Stomach (tissue), 9 donors: Measurements from ENCODE around the gene ARHGAP26. TPM values are rescaled to one million over a fixed set of nuclear protein-coding genes. Genes with fewer than 3 reads are reported as not detected.

Experiments
- DNase-seq, 2 donors: peaks; one replicate each; pipeline versions ENCODE4 v3.0.0 to v3.0.0-alpha.2; 2013 to 2019
- H3K27ac ChIP-seq, 5 donors: fragments of 200-600 bp in 4 of 5; sonication (generic) in 4 of 5; one replicate each; pipeline ENCODE4 v1.5.1; 2013 to 2019; ENCODE audit warnings: mild to moderate bottlenecking in 1 of 5, moderate library complexity in 1 of 5
- H3K27me3 ChIP-seq, 3 donors: fragments of 200-600 bp; sonication (generic); one replicate each; pipeline ENCODE4 v1.5.1; 2017 to 2019; ENCODE audit warnings: mixed run types in 1 of 3
- H3K36me3 ChIP-seq, 4 donors: fragments of 200-600 bp; sonication (generic); 1 replicate in 3 of 4; 2 replicates in 1 of 4; pipeline ENCODE4 v1.5.1; 2016 to 2019
- H3K4me1 ChIP-seq, 4 donors: fragments of 200-600 bp; sonication (generic); one replicate each; pipeline ENCODE4 v1.5.1; 2016 to 2019
- H3K4me3 ChIP-seq, 4 donors: fragments of 200-600 bp; sonication (generic) in 3 of 4; one replicate each; pipeline ENCODE4 v1.5.1; 2016 to 2019; ENCODE audit warnings: mild to moderate bottlenecking in 1 of 4
- H3K9me3 ChIP-seq, 4 donors: fragments of 200-600 bp; sonication (generic); one replicate each; pipeline ENCODE4 v1.5.1; 2016 to 2019
- EP300 ChIP-seq: sonication (generic); formaldehyde crosslinking; IDR thresholded peaks from one replicate; pipeline ENCODE4 v1.6.1; 2017; ENCODE audit warnings: antibody characterized with exemption
- POLR2A ChIP-seq, 4 donors: fragments of 450-650 bp; IDR thresholded peaks; one replicate each; pipeline ENCODE4 v1.6.1; 2016; ENCODE audit warnings: antibody characterized with exemption in 4 of 4, control low read depth in 2 of 4, mild to moderate bottlenecking in 1 of 4, moderate library complexity in 1 of 4
- POLR2AphosphoS5 ChIP-seq, 3 donors: sonication (generic); formaldehyde crosslinking; IDR thresholded peaks; one replicate each; pipeline ENCODE4 v1.6.1; 2016; ENCODE audit warnings: antibody characterized with exemption in 3 of 3
- WGBS, 5 donors: extraction: QIAGEN DNeasy Blood & Tissue Kit in 3 of 5; methylation state at CpG; one replicate each; pipeline versions ENCODE4 v1.1.5 to v1.1.7; 2013 to 2018; 5-methylcytosine and 5-hydroxymethylcytosine counted together
- intact Hi-C: fragments of 100-400 bp; cut with DNase I; formaldehyde crosslinking; loops from one replicate; pipeline ENCODE4 v1.15.1; 2023; ENCODE audit warnings: low total_unique reads
- polyA plus RNA-seq, 3 donors: library from polyadenylated mRNA; stranded (reverse); fragments of 200-250 nt; gene quantifications; one replicate each; pipeline ENCODE4 v1.2.3, GENCODE V29; 2013
- total RNA-seq, 5 donors: library from RNA; depleted of rRNA; stranded (reverse); fragments of >200 nt; gene quantifications; one replicate each; pipeline versions ENCODE4 v1.1.0 to v1.2.3, GENCODE V29; 2014 to 2016
- TF ChIP-seq, protein P1 (sequence below), 7 experiments: fragments of 450-650 bp in 4 of 7; fragments of 200-600 bp in 3 of 7; sonication (generic) in 3 of 7; IDR thresholded peaks; one replicate each; pipeline ENCODE4 v1.5.1; 2016 to 2019; ENCODE audit warnings: antibody characterized with exemption in 7 of 7, control low read depth in 2 of 7, mild to moderate bottlenecking in 1 of 7
- donor health status: healthy with polysubstance abuse.
- donor health status: Bipolar disorder and iron deficiency.
- donor health status: healthy.

The ARHGAP26 gene
- total and polyA plus RNA-seq, 8 donors = 4.0 to 115 (median 34.1) TPM

DNA sequence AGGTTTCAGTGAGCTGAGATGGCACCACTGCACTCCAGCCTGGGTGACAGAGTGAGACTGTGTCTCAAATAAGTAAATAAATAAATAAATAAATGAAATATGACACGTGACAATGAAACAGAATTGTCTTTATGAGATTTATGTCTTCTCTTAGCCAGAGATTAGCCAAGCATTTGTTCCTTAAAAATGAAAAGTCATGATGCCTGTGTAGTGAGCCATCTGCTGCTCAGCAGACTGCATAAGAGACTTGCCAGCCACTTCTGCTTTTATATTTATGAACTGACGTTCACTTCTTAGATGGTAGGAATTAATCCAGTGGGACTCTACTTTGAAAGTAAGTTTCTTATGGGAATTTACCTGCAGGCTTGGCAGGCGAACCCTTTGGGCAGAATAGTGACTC is 405.9 kb downstream of the ARHGAP26 start:
- no peak overlapping the region for H3K27ac ChIP-seq
- H3K27me3 ChIP-seq = no peaks in the 10 kb centered on the region
- TF ChIP-seq EP300 = no peak
- TF ChIP-seq POLR2AphosphoS5 (IDR thresholded peaks at IDR 0.05) = no peak
- TF ChIP-seq POLR2A (IDR thresholded peaks at IDR 0.05) = no peak
- TF ChIP-seq, protein P1, sequence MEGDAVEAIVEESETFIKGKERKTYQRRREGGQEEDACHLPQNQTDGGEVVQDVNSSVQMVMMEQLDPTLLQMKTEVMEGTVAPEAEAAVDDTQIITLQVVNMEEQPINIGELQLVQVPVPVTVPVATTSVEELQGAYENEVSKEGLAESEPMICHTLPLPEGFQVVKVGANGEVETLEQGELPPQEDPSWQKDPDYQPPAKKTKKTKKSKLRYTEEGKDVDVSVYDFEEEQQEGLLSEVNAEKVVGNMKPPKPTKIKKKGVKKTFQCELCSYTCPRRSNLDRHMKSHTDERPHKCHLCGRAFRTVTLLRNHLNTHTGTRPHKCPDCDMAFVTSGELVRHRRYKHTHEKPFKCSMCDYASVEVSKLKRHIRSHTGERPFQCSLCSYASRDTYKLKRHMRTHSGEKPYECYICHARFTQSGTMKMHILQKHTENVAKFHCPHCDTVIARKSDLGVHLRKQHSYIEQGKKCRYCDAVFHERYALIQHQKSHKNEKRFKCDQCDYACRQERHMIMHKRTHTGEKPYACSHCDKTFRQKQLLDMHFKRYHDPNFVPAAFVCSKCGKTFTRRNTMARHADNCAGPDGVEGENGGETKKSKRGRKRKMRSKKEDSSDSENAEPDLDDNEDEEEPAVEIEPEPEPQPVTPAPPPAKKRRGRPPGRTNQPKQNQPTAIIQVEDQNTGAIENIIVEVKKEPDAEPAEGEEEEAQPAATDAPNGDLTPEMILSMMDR (IDR thresholded peaks at IDR 0.05) = no peak
- DNase-seq = no peak
- 69 to 91% (median 87%) methylated on average over 3 of the region's 3 CpGs for WGBS, 5 donors
- intact Hi-C loops = no loop called here
- H3K4me1 ChIP-seq = peaks cover 4 to 40% (median 14%) of the 10 kb centered on the region in 4 donors
- no peaks in the 10 kb centered on the region for H3K9me3 ChIP-seq
- H3K4me3 ChIP-seq = no peak overlapping the region
- H3K36me3 ChIP-seq = peaks cover 0 to 11% (median 2%) of the 10 kb centered on the region in 4 donors

GRCh38 chr5:143177263-143177983 is 407.2 kb downstream of the ARHGAP26 start:
- intact Hi-C loops = no loop called here

GRCh38 chr5:143179126-143179740 is 409.1 kb downstream of the ARHGAP26 start:
- no peaks in the 10 kb centered on the region for H3K27me3 ChIP-seq
- no peak overlapping the region for H3K4me3 ChIP-seq
- no peaks in the 10 kb centered on the region for H3K9me3 ChIP-seq
- DNase-seq = no peak
- 93 to 98% (median 96%) methylated on average over 6 of the region's 6 CpGs for WGBS, 5 donors
- intact Hi-C loops = no loop called here
- H3K4me1 ChIP-seq = peaks cover 16 to 63% (median 42%) of the 10 kb centered on the region in 4 donors
- H3K36me3 ChIP-seq = no peaks in the 10 kb centered on the region
- no peak overlapping the region for H3K27ac ChIP-seq
- TF ChIP-seq POLR2A (IDR thresholded peaks at IDR 0.05) (no peak), POLR2AphosphoS5 (IDR thresholded peaks at IDR 0.05) (no peak), EP300 (no peak)
- TF ChIP-seq, protein P1 (IDR thresholded peaks at IDR 0.05) = no peak

More at GRCh38 chr5:143177263-143177983, 407.2 kb downstream of the ARHGAP26 start:
- TF ChIP-seq POLR2AphosphoS5 (IDR thresholded peaks at IDR 0.05) (peak in 2 of 3 donors; percentile 61 to 78), POLR2A (IDR thresholded peaks at IDR 0.05) (no peak)
- Histone ChIP-seq H3K4me1 (peaks cover 5 to 49% (median 27%) of the 10 kb centered on the region in 4 donors), H3K27ac (peak overlapping the region in 1 of 5 donors; percentile 42), H3K4me3 (no peak overlapping the region), H3K9me3 (no peaks in the 10 kb centered on the region), H3K36me3 (peaks cover 0 to 11% (median 2%) of the 10 kb centered on the region in 4 donors), H3K27me3 (no peaks in the 10 kb centered on the region)
- WGBS, 5 donors = 37 to 57% (median 47%) methylated on average over 9 of the region's 9 CpGs
- peak; percentile 49 to 65 for DNase-seq

- intact Hi-C loops = no loop called here
- H3K4me3 ChIP-seq = no peak overlapping the region
- WGBS, 5 donors = 91 to 100% (median 100%) methylated on average over 1 of the region's 1 CpG
- peaks cover 21 to 63% (median 46%) of the 10 kb centered on the region in 4 donors for H3K4me1 ChIP-seq
- no peaks in the 10 kb centered on the region for H3K27me3 ChIP-seq
- DNase-seq = no peak
- no peak overlapping the region for H3K27ac ChIP-seq
- no peaks in the 10 kb centered on the region for H3K36me3 ChIP-seq
- TF ChIP-seq, protein P1 (IDR thresholded peaks at IDR 0.05) = no peak
- TF ChIP-seq POLR2A (IDR thresholded peaks at IDR 0.05) = no peak
- no peak for TF ChIP-seq POLR2AphosphoS5 (IDR thresholded peaks at IDR 0.05)
- TF ChIP-seq EP300 = no peak
- no peaks in the 10 kb centered on the region for H3K9me3 ChIP-seq
Observed at GRCh38 chr5:143180751-143181150, 410.6 kb downstream of the ARHGAP26 start.
